ENCODE results near the gene PERM1. TPM values are rescaled to one million over a fixed set of nuclear protein-coding genes. Genes with fewer than 3 reads are reported as not detected.

The PERM1 gene
- total and polyA plus RNA-seq, 9 of the 15 experiments (the other 6 are each of a cell fraction or from before 2014, with no cell fraction given): not detected

DNA sequence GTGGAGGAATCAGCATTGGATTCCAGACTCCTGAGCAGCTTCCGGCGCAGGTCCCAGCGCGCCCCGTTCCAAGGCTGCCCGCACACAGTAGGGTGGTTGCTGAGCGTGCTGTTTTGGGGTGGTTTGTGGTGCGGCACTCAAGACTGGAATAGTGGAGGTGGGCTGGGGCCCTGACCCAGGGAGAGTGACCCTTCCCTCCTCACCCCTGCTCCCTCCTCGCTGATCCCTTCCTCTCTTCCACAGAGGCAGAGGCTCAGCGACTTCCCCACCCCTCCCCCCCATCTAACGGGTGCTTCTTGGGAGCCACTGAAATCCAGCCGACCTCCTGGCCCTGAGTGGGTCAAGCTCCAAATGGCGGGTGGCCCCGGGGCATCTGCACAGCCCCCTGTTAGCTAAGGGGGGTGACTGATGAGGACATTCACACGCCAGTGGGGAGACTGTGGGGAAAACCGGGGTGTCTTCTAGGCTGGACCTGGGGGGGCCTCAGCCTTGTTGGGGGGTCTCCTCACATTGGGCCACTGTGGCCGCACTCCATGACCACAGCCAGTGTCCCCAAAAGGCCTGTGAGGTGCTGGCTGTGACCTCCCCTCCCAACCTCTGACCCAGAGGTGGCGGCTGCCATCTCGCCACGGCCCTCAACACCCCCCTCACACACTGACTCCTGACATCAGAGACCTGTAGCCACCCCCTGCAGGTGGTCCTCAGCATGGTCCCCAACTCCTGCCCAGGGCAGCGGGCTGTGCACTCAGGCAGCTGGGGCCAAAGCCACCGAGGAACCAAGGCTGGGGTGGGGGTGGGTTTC is 21.9 kb upstream of the PERM1 start (continued):
- TF ChIP-seq GABPB1 (CRISPR knock-in tag; IDR thresholded peaks at IDR 0.05): peak; percentile 19; the same call in 1 of the 2 replicates

DNA sequence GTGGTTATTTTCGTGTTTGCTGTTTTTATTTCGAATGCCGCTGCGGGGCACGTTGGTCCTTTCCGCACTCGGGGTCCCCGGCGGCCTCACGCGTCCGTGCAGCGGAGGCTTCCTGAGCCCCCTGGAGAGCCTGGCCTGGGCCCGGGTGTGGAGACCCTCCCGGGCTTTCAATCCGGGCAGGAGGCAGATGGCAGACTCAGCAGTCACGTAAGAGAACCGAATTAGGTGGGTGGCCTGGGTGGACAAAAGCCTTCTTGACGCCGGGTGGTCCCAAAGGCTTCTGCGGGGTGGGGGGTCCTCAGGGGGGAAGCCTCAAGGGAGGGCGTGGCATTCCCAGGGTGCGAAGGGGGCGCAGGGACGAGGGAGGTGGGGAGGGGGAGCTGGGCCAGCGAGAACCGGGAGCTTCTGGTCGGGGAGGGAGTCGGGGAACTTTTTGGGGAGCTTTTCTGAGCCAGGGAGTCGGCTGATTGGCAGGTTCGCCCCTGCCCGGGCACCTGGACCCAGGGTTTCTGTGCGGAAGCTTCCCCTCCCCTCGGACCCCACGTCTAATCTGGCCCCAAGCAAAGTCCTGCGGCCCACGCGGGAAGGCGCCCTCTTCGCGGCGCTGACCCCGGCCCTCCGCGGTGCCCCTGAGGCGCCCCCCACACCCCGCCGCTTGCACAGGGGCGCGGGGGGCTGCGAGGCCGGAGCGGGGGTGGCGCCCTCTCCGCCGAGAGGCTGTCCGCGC is 19.3 kb upstream of the PERM1 start:
- peak; percentile 38 to 58 (median 44) for DNase-seq (ENCODE audit: extremely low read depth in 1 of 4, low spot score in 3 of 4)
- peak overlapping the region; percentile 89 for H2AFZ ChIP-seq (ENCODE audit: low read depth, low read length)
- H3K79me2 ChIP-seq (ENCODE audit: control insufficient read depth, insufficient read depth, low read length): peaks cover 16% of the 10 kb centered on the region; the same call in 2 of the 3 replicates
- peak; percentile 0; the same call in 2 of the 3 replicates for ATAC-seq
- no TSS peak for BruUV-seq (replicated peaks)
- peak overlapping the region; percentile 86 to 99 for H3K9ac ChIP-seq (ENCODE audit: insufficient read depth in 1 of 2, low read depth in 2 of 2, low read length in 2 of 2)
- ChIA-PET CTCF (ENCODE audit: low intra/inter-chr PET ratio) (interaction anchor here (0.7 to 1.5 kb wide), 2 partner anchors 16 to 297 kb away, joined by 3 to 9 read pairs; no protein-coding TSS in a partner anchor), POLR2A (interaction anchor here (0.6 to 2.3 kb wide), 7 partner anchors 12 to 374 kb away, joined by 3 to 16 read pairs (median 4); partner anchors contain the start of genes AURKAIP1, ISG15 and KLHL17)
- H3K4me1 ChIP-seq (replicated peaks in 1 of 2; ENCODE audit: control insufficient read depth in 2 of 2, insufficient read depth in 2 of 2, low read length in 2 of 2): peaks cover 37 to 93% of the 10 kb centered on the region in 2 experiments
- H3K27ac ChIP-seq (ENCODE audit: extremely low read depth, low read depth, low read length): peak overlapping the region; percentile 95
- no peak for FAIRE-seq
- WGBS (ENCODE audit: insufficient coverage, low coverage, missing lambda C conversion rate): 7% methylated on average over 48 of the region's 58 CpGs
- in situ Hi-C loops (cut with MboI) (no loop called here), intact Hi-C loops (cut with micrococcal nuclease) (loop anchor here (5.0 kb wide), 1 partner anchor 61 kb away; no protein-coding TSS in a partner anchor)
- H3K27me3 ChIP-seq (ENCODE audit: control insufficient read depth in 2 of 2, insufficient read depth in 2 of 2, low read length in 2 of 2): no peaks in the 10 kb centered on the region
- peak overlapping the region; percentile 52 for H3K4me3 ChIP-seq
- H3K9me3 ChIP-seq (replicated peaks; ENCODE audit: control insufficient read depth, insufficient read depth, low read depth, low read length): no peaks in the 10 kb centered on the region
- H3K9me1 ChIP-seq (ENCODE audit: control insufficient read depth, insufficient read depth, low read length): no peaks in the 10 kb centered on the region
- no peaks in the 10 kb centered on the region for H3K36me3 ChIP-seq (ENCODE audit: control insufficient read depth, insufficient read depth, low read length)
- H4K20me1 ChIP-seq (replicated peaks; ENCODE audit: control insufficient read depth, insufficient read depth, low read length): peaks cover 10% of the 10 kb centered on the region; the same call in 1 of the 2 replicates
- H3K4me2 ChIP-seq (ENCODE audit: insufficient read depth, low read length): peak overlapping the region; percentile 77
- TF ChIP-seq SMARCA4 (IDR thresholded peaks at IDR 0.05) (peak; percentile 7; the same call in 1 of the 2 replicates), ZNF197 (CRISPR knock-in tag; IDR thresholded peaks at IDR 0.05; ENCODE audit: low read depth) (0 out of 2 replicates have a peak, but pooled peaks have one; percentile 13), POLR2H (tag; IDR thresholded peaks at IDR 0.05; ENCODE audit: low read depth) (no peak), ZNF140 (CRISPR knock-in tag; IDR thresholded peaks at IDR 0.05) (no peak), FOXJ3 (CRISPR knock-in tag; IDR thresholded peaks at IDR 0.05) (no peak), MYC (IDR thresholded peaks at IDR 0.05; ENCODE audit: low read depth, low read length) (no peak), MYC (CRISPR knock-in tag; IDR thresholded peaks at IDR 0.05; ENCODE audit: borderline replicate concordance, low read depth) (peak; percentile 23), HNRNPL (IDR thresholded peaks at IDR 0.05; ENCODE audit: low read depth, low read length) (0 out of 2 replicates have a peak, but pooled peaks have one; percentile 14), GABPA (tag; conservative IDR thresholded peaks at IDR 0.05; ENCODE audit: low read depth) (no peak), DACH1 (IDR thresholded peaks at IDR 0.05; ENCODE audit: partially characterized antibody) (no peak), RBM22 (IDR thresholded peaks at IDR 0.05; ENCODE audit: low read depth, low read length, poor library complexity, severe bottlenecking) (peak; percentile 4), CHD1 (IDR thresholded peaks at IDR 0.05; ENCODE audit: low read length) (peak; percentile 3), ZNF124 (CRISPR knock-in tag; IDR thresholded peaks at IDR 0.05) (no peak), TSHZ1 (CRISPR knock-in tag; IDR thresholded peaks at IDR 0.05) (no peak)

Measured in K562 (cell line).